ENCODE results near the gene CCDC174. TPM values are rescaled to one million over a fixed set of nuclear protein-coding genes. Genes with fewer than 3 reads are reported as not detected.

CCDC174 gene
- total and polyA plus RNA-seq, 2 donors (not counting 3 experiments of a cell fraction or from before 2014, with no cell fraction given), result 4.7 to 16.6 TPM

GRCh38 chr3:14716591-14716990 lies 65.0 kb downstream of the CCDC174 start:
- Histone ChIP-seq H4K20me1 (replicated peaks; ENCODE audit: control insufficient read depth, extremely low read depth, insufficient read depth, low read length) (no peaks in the 10 kb centered on the region), H3K9me1 (replicated peaks; ENCODE audit: control insufficient read depth, extremely low read depth, insufficient read depth, low read length) (no peaks in the 10 kb centered on the region), H3K36me3 (ENCODE audit: control insufficient read depth in 2 of 2, extremely low read depth in 1 of 2, insufficient read depth in 2 of 2, low read length in 2 of 2) (no peaks in the 10 kb centered on the region), H3K9me3 (replicated peaks; ENCODE audit: control insufficient read depth, insufficient read depth, low read length) (no peaks in the 10 kb centered on the region), H3K9ac (replicated peaks; ENCODE audit: extremely low read depth, insufficient read depth, low read length) (no peak overlapping the region), H3K4me1 (ENCODE audit: control insufficient read depth, extremely low read depth, insufficient read depth, low read length) (no peaks in the 10 kb centered on the region), H3K27ac (ENCODE audit: insufficient read depth, low read depth, low read length) (no peak overlapping the region), H2AFZ (ENCODE audit: low read depth, low read length) (no peak overlapping the region), H3K27me3 (ENCODE audit: control insufficient read depth in 2 of 2, insufficient read depth in 2 of 2, low read length in 2 of 2) (peaks cover 6 to 13% of the 10 kb centered on the region in 2 experiments), H3K4me2 (ENCODE audit: insufficient read depth, low read length) (no peak overlapping the region), H3K4me3 (replicated peaks in 1 of 3; ENCODE audit: insufficient read depth in 1 of 3, low read depth in 1 of 3, low read length in 3 of 3) (no peak overlapping the region), H3K79me2 (ENCODE audit: control insufficient read depth, insufficient read depth, low read length) (no peaks in the 10 kb centered on the region)
- DNase-seq (ENCODE audit: low read depth, low spot score), result no peak
- dilution Hi-C loops (cut with MboI; ENCODE audit: extremely low pct_ligation_motif_present, low sequenced_read_pairs), result no loop called here
- intact Hi-C loops (cut with micrococcal nuclease), result no loop called here
- FAIRE-seq, result no peak
- BruUV-seq (replicated peaks), result no TSS peak
- CTCF ChIA-PET, result no interaction called here
- TF ChIP-seq CTCF (IDR thresholded peaks at IDR 0.05; ENCODE audit: extremely low read depth in 1 of 2, insufficient read depth in 1 of 2, low read depth in 1 of 2, low read length in 2 of 2) (no peak), POLR2A (IDR thresholded peaks at IDR 0.05; ENCODE audit: low read depth, low read length) (no peak), FOS (IDR thresholded peaks at IDR 0.05; ENCODE audit: borderline replicate concordance, insufficient read depth, low read length) (no peak), GATA2 (IDR thresholded peaks at IDR 0.05; ENCODE audit: insufficient read depth, insufficient read length, low read depth, low read length) (no peak), EZH2 (IDR thresholded peaks at IDR 0.05; ENCODE audit: borderline replicate concordance, low read depth, low read length, severe bottlenecking) (no peak), POLR2AphosphoS5 (IDR thresholded peaks at IDR 0.05; ENCODE audit: insufficient read depth, low read depth, low read length) (no peak), MYC (IDR thresholded peaks at IDR 0.05; ENCODE audit: low read depth, low read length) (no peak), MAX (IDR thresholded peaks at IDR 0.05; ENCODE audit: insufficient read depth, insufficient read length) (no peak), JUN (IDR thresholded peaks at IDR 0.05; ENCODE audit: borderline replicate concordance, insufficient read depth, insufficient read length, low read depth) (no peak)
- POLR2A ChIA-PET, result no interaction called here

All from endothelial cell of umbilical vein (primary cell).